HepG2 (cell line): ENCODE measurements around the gene OR2B2. TPM values are rescaled to one million over a fixed set of nuclear protein-coding genes. Genes with fewer than 3 reads are reported as not detected.

ENCODE experiments used
- ARID4A ChIP-seq: sonication (generic); formaldehyde crosslinking; IDR thresholded peaks from 2 replicates; pipeline ENCODE4 v1.5.0; 2020; ENCODE audit warnings: mild to moderate bottlenecking, missing genetic modification reagents, borderline replicate concordance
- ATF1 ChIP-seq: IDR thresholded peaks from 2 replicates; pipeline ENCODE4 v1.6.1; 2016; ENCODE audit warnings: mild to moderate bottlenecking, control low read depth
- CENPX ChIP-seq: sonication (generic); formaldehyde crosslinking; IDR thresholded peaks from 2 replicates; pipeline ENCODE4 v1.9.0; 2021; ENCODE audit warnings: mild to moderate bottlenecking, missing genetic modification reagents, moderate library complexity
- KDM3A ChIP-seq: IDR thresholded peaks from 2 replicates; pipeline ENCODE4 v1.6.1; 2018; ENCODE audit warnings: low read depth, missing compliant biosample characterization
- PAF1 ChIP-seq: IDR thresholded peaks from 2 replicates; pipeline ENCODE4 v1.6.1; 2016; ENCODE audit warnings: missing genetic modification reagents, missing compliant biosample characterization
- RNF2 ChIP-seq: fragments of 450-650 bp; conservative IDR thresholded peaks from 2 replicates; pipeline ENCODE4 v1.6.1; 2016; ENCODE audit warnings: low read depth
- SP2 ChIP-seq: sonication (generic); formaldehyde crosslinking; IDR thresholded peaks from 2 replicates; pipeline ENCODE4 v1.5.1; 2020; ENCODE audit warnings: mild to moderate bottlenecking, missing genetic modification reagents
- ZBTB1 ChIP-seq: sonication (generic); formaldehyde crosslinking; IDR thresholded peaks from 2 replicates; pipeline ENCODE4 v1.4.0; 2020; ENCODE audit warnings: missing genetic modification reagents, borderline replicate concordance
- ZBTB21 ChIP-seq: sonication (generic); formaldehyde crosslinking; IDR thresholded peaks from 2 replicates; pipeline ENCODE4 v1.4.0; 2020; ENCODE audit warnings: missing genetic modification reagents
- ZC3H4 ChIP-seq: sonication (generic); formaldehyde crosslinking; IDR thresholded peaks from 2 replicates; pipeline ENCODE4 v1.4.0; 2020; ENCODE audit warnings: missing genetic modification reagents, borderline replicate concordance
- ZEB1 ChIP-seq: IDR thresholded peaks from 2 replicates; pipeline ENCODE4 v1.6.1; 2012; ENCODE audit warnings: mild to moderate bottlenecking, low read depth, inconsistent platforms; ENCODE audit not compliant: insufficient replicate concordance
- ZFP1 ChIP-seq: IDR thresholded peaks from 2 replicates; pipeline ENCODE4 v1.6.1; 2016
- ZNF296 ChIP-seq: sonication (generic); formaldehyde crosslinking; conservative IDR thresholded peaks from 2 replicates; pipeline ENCODE4 v1.5.0; 2020; ENCODE audit warnings: mild to moderate bottlenecking, missing genetic modification reagents
- ZNF354B ChIP-seq: sonication (generic); formaldehyde crosslinking; IDR thresholded peaks from 2 replicates; pipeline ENCODE4 v1.8.0; 2022; ENCODE audit warnings: mild to moderate bottlenecking, missing genetic modification reagents
- ZNF556 ChIP-seq: sonication (generic); formaldehyde crosslinking; IDR thresholded peaks from 2 replicates; pipeline ENCODE4 v1.4.0; 2020; ENCODE audit warnings: mild to moderate bottlenecking, missing genetic modification reagents, borderline replicate concordance
- ZNF724P ChIP-seq: sonication (generic); formaldehyde crosslinking; IDR thresholded peaks from 2 replicates; pipeline ENCODE4 v1.8.0; 2022; ENCODE audit warnings: missing genetic modification reagents, borderline replicate concordance
- ZNF773 ChIP-seq: sonication (generic); formaldehyde crosslinking; IDR thresholded peaks from 2 replicates; pipeline ENCODE4 v1.4.0; 2020; ENCODE audit warnings: missing genetic modification reagents, borderline replicate concordance
- ZNF782 ChIP-seq: sonication (generic); formaldehyde crosslinking; IDR thresholded peaks from 2 replicates; pipeline ENCODE4 v1.4.0; 2020; ENCODE audit warnings: missing genetic modification reagents, mild to moderate bottlenecking, borderline replicate concordance
- ZSCAN21 ChIP-seq: sonication (generic); formaldehyde crosslinking; IDR thresholded peaks from 2 replicates; pipeline ENCODE4 v1.8.0; 2022; ENCODE audit warnings: mild to moderate bottlenecking, missing genetic modification reagents, moderate library complexity, borderline replicate concordance
- polyA plus RNA-seq, 8 experiments: library from polyadenylated mRNA; depleted of rRNA in 3 of 8; stranded (reverse) in 7 of 8; unstranded in 1 of 8; fragments of >200 nt; fragmentation: Illumina TruSeq in 4 of 8; extraction: Trizol in 4 of 8; gene quantifications; 2 replicates each; pipeline versions ENCODE4 v1.2.1 to v1.2.3, GENCODE V29; 2011 to 2016; ENCODE audit warnings: low read depth in 4 of 8, missing spikeins in 1 of 8, mixed read lengths in 1 of 8; ENCODE audit not compliant: insufficient read depth in 1 of 8
- total RNA-seq, 5 experiments: library from RNA; depleted of rRNA; stranded (reverse); fragments of >200 nt; fragmentation: Illumina TruSeq; extraction: Trizol; gene quantifications; 2 replicates each; pipeline ENCODE4 v1.2.3, GENCODE V29; 2016; ENCODE audit warnings: low read depth in 1 of 5
- TF ChIP-seq, protein P1 (sequence below): sonication (generic); formaldehyde crosslinking; IDR thresholded peaks from 2 replicates; pipeline ENCODE4 v1.5.1; 2020; ENCODE audit warnings: missing genetic modification reagents, mild to moderate bottlenecking, borderline replicate concordance
- TF ChIP-seq, protein P2 (sequence below): sonication (generic); formaldehyde crosslinking; IDR thresholded peaks from 2 replicates; pipeline ENCODE4 v1.8.1; 2022; ENCODE audit warnings: mild to moderate bottlenecking, missing genetic modification reagents

The OR2B2 gene
- total and polyA plus RNA-seq, 2 of the 13 experiments (the other 11 are each of a cell fraction or from before 2014, with no cell fraction given) = not detected

- TF ChIP-seq, protein P1, sequence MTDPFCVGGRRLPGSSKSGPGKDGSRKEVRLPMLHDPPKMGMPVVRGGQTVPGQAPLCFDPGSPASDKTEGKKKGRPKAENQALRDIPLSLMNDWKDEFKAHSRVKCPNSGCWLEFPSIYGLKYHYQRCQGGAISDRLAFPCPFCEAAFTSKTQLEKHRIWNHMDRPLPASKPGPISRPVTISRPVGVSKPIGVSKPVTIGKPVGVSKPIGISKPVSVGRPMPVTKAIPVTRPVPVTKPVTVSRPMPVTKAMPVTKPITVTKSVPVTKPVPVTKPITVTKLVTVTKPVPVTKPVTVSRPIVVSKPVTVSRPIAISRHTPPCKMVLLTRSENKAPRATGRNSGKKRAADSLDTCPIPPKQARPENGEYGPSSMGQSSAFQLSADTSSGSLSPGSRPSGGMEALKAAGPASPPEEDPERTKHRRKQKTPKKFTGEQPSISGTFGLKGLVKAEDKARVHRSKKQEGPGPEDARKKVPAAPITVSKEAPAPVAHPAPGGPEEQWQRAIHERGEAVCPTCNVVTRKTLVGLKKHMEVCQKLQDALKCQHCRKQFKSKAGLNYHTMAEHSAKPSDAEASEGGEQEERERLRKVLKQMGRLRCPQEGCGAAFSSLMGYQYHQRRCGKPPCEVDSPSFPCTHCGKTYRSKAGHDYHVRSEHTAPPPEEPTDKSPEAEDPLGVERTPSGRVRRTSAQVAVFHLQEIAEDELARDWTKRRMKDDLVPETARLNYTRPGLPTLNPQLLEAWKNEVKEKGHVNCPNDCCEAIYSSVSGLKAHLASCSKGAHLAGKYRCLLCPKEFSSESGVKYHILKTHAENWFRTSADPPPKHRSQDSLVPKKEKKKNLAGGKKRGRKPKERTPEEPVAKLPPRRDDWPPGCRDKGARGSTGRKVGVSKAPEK (CRISPR knock-in tag) = peak; percentile 99
- TF ChIP-seq ZNF782 = no peak
- TF ChIP-seq PAF1 (CRISPR knock-in tag) = no peak
- no peak; the same call in 1 of the 2 replicates for TF ChIP-seq ZNF296 (CRISPR knock-in tag)
- TF ChIP-seq ZNF556 (CRISPR knock-in tag) = no peak
- TF ChIP-seq ZSCAN21 = peak; percentile 85
- TF ChIP-seq ZNF354B (CRISPR knock-in tag) = peak; percentile 75
- TF ChIP-seq CENPX (CRISPR knock-in tag) = no peak
- peak; percentile 96 for TF ChIP-seq ZC3H4 (CRISPR knock-in tag)
- TF ChIP-seq ZFP1 (CRISPR knock-in tag) = 0 out of 2 replicates have a peak, but pooled peaks have one; percentile 16
- TF ChIP-seq SP2 (CRISPR knock-in tag) = peak; percentile 59
- peak; percentile 87 for TF ChIP-seq RNF2
- peak; percentile 94 for TF ChIP-seq ZNF773 (CRISPR knock-in tag)
- TF ChIP-seq ZEB1 = peak; percentile 92
- peak; percentile 94 for TF ChIP-seq ATF1 (CRISPR knock-in tag)
- TF ChIP-seq ZNF724P = peak; percentile 90; the same call in 1 of the 2 replicates
- TF ChIP-seq ZBTB1 = no peak
- peak; percentile 85 for TF ChIP-seq KDM3A (CRISPR knock-in tag)
- TF ChIP-seq ZBTB21 (CRISPR knock-in tag) = no peak; the same call in 1 of the 2 replicates
- TF ChIP-seq, protein P2, sequence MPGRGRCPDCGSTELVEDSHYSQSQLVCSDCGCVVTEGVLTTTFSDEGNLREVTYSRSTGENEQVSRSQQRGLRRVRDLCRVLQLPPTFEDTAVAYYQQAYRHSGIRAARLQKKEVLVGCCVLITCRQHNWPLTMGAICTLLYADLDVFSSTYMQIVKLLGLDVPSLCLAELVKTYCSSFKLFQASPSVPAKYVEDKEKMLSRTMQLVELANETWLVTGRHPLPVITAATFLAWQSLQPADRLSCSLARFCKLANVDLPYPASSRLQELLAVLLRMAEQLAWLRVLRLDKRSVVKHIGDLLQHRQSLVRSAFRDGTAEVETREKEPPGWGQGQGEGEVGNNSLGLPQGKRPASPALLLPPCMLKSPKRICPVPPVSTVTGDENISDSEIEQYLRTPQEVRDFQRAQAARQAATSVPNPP (CRISPR knock-in tag) = peak; percentile 97
- TF ChIP-seq ARID4A (CRISPR knock-in tag) = peak; percentile 97
These were observed 18.9 kb downstream of the OR2B2 start (continued) for GRCh38 chr6:27893059-27893835.
